ENCODE data around the gene RUFY3.

Gene RUFY3

DNA sequence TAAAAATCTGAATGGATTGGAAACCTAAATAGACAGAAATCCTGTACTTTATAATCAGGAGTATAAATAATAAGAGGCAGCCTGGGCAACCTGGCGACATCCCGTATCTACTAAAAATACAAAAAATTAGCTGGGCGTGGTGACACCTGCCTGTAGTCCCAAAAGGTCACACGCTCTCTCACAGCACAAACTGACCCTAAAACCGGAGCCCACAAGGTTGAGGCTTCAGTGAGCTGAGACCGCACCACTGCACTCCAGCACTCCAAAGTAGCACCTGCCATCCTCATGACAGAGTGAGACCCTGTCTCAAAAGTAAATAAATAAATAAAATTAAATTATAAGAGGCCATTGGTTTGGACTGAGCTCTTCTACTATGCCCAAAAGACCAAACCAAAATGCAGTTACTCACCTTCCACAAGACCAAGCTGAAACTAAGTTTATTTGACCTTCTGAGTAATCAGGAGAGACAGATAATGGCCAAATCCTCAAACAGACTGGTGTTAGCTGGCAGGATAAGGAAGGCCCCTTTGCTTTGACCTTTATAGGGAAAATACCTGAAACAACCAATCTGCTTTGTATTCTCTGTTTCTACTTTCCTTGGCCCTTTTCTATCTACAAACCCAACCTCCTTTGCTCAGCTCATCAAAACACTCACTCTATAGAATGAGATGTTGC lies 121.1 kb downstream of the RUFY3 start:
- DNase-seq = no peak

DNA sequence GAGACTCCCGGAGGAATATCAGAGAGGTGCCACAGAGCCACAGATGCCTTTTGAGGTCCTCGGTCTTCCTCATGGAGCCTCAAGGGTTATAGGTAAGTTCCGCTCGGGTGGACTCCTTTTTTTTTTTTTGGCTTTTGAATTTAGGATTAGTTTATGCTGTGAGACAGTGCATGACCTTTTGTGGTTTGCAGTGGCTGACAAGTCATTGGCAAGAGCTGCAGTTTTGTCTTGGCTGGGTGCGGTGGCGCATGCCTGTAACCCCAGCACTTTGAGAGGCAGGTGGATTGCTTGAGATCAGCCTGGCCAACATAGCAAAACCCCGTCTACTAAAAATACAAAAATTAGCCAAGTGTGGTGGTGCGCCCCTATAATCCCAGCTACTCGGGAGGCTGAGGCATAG lies 122.4 kb downstream of the RUFY3 start:
- DNase-seq = no peak

DNA sequence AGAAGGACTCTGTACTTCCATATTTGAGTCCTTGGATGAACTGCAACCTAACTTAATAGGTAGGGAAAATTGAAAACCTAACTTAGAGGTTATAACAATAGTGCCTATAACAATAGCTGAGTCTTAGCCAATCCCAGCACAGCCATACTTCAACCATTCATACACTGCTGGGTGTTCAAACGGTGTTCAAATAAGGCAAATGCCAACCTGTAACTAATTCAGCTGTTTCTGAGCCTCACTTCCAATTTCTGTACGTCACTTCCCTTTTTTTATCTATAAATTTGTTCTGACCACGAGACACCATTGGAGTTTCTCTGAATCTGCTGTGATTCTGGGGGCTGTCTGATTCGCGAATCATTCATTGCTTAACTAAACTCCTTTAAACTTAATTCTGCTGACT lies 127.5 kb downstream of the RUFY3 start:
- DNase-seq = no peak

DNA sequence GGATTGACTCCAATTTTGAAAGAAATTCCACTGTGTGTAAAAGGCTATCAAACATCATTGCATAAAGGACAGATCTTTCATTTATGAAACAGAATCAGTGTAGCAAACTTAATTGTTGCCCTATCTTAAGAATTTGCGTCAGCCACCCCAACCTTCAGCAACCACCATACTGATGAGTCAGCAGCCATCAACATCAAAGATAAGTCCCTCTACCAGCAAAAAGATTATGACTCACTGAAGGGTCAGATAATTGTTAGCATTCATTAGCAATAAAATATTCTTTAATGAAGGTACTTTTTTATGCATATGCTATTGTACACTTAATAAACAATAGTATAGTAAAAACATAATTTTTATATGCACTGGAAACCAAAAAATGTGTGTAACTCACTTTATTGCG lies 133.7 kb downstream of the RUFY3 start:
- DNase-seq = no peak

All from right forelimb (tissue), 1 donor.